ENCODE results near the gene BBX.

GRCh38 chr3:107826727-107827126, 304.0 kb downstream of the BBX start:
- no peak for TF ChIP-seq CTCF (conservative IDR thresholded peaks at IDR 0.05; ENCODE audit: low read depth, low read length)
- no peak for TF ChIP-seq EZH2 (IDR thresholded peaks at IDR 0.05; ENCODE audit: low read length, unreplicated experiment)
- no peak for TF ChIP-seq EZH2phosphoT487 (IDR thresholded peaks at IDR 0.05; ENCODE audit: borderline replicate concordance, low read length)
